ENCODE results near the gene FAM83F.

GRCh38 chr22:40020956-40021355 lies 26.2 kb downstream of the FAM83F start:
- TF ChIP-seq CTCF (optimal IDR thresholded peaks at IDR 0.05 in 1 of 3, IDR thresholded peaks at IDR 0.05 in 1 of 3, conservative IDR thresholded peaks at IDR 0.05 in 1 of 3; ENCODE audit: extremely low read depth in 1 of 3, insufficient read depth in 2 of 3, low read length in 3 of 3) (no peak), EZH2 (IDR thresholded peaks at IDR 0.05; ENCODE audit: low read length) (no peak)
